ENCODE measurements around the gene SCN2B. TPM values are rescaled to one million over a fixed set of nuclear protein-coding genes. Genes with fewer than 3 reads are reported as not detected.

SCN2B gene
- total and polyA plus RNA-seq, 2 of the 13 experiments (the other 11 are each of a cell fraction or from before 2014, with no cell fraction given), result 0.01 to 0.02 TPM

- TF ChIP-seq ATF1 (CRISPR knock-in tag; IDR thresholded peaks at IDR 0.05) (no peak), TBP (CRISPR knock-in tag; IDR thresholded peaks at IDR 0.05) (no peak)
These were observed 3.9 kb upstream of the SCN2B start (continued) for GRCh38 chr11:118180300-118180703.

GRCh38 chr11:118176778-118177134, 317 bp upstream of the SCN2B start:
- POLR2A ChIA-PET, result no interaction called here
- in situ Hi-C loops (cut with HindIII; ENCODE audit: extremely low pct_ligation_motif_present, low pct_unique_long_range_greater_than_20kb), result no loop called here

More at GRCh38 chr11:118176778-118177134, 317 bp upstream of the SCN2B start:
- DNase-seq (ENCODE audit: low spot score), result no peak
- intact Hi-C loops (cut with micrococcal nuclease; ENCODE audit: unreplicated experiment), result no loop called here
- Histone ChIP-seq H3K79me2 (ENCODE audit: insufficient read depth, low read length) (no peaks in the 10 kb centered on the region), H3K9me3 (ENCODE audit: low read length) (no peaks in the 10 kb centered on the region), H3K27me3 (ENCODE audit: control insufficient read depth in 1 of 2, insufficient read depth in 2 of 2, low read length in 2 of 2) (peaks cover 1 to 16% of the 10 kb centered on the region in 2 experiments; a peak in 1 of 5 replicates), H3K9ac (ENCODE audit: insufficient read depth, low read depth, low read length) (no peak overlapping the region), H2AFZ (ENCODE audit: low read length) (no peak overlapping the region), H3K4me3 (replicated peaks in 1 of 3; ENCODE audit: insufficient read depth in 1 of 3, low read depth in 2 of 3, low read length in 3 of 3) (no peak overlapping the region), H3K36me3 (replicated peaks in 1 of 2; ENCODE audit: control insufficient read depth in 1 of 2, insufficient read depth in 2 of 2, low read length in 2 of 2) (no peaks in the 10 kb centered on the region), H3K27ac (ENCODE audit: extremely low read length, insufficient read depth, low read length) (no peak overlapping the region), H4K20me1 (ENCODE audit: insufficient read depth, low read length) (no peaks in the 10 kb centered on the region), H3K4me1 (ENCODE audit: insufficient read depth, low read length) (peaks cover 51% of the 10 kb centered on the region), H3K4me2 (ENCODE audit: low read depth, low read length) (no peak overlapping the region)
- ATAC-seq, result no peak
- 93% methylated on average over 4 of the region's 4 CpGs for WGBS (ENCODE audit: low lambda C conversion rate)
- CTCF ChIA-PET (ENCODE audit: low intra/inter-chr PET ratio, low total read pairs), result no interaction called here
- FAIRE-seq, result no peak
- BruUV-seq (replicated peaks), result no TSS peak
- TF ChIP-seq RERE (CRISPR knock-in tag; IDR thresholded peaks at IDR 0.05; ENCODE audit: low read depth) (no peak), JDP2 (CRISPR knock-in tag; IDR thresholded peaks at IDR 0.05; ENCODE audit: borderline replicate concordance) (no peak), ZFP90 (CRISPR knock-in tag; IDR thresholded peaks at IDR 0.05; ENCODE audit: borderline replicate concordance) (no peak), ZFP41 (CRISPR knock-in tag; IDR thresholded peaks at IDR 0.05; ENCODE audit: borderline replicate concordance) (no peak), ZNF142 (CRISPR knock-in tag; IDR thresholded peaks at IDR 0.05) (peak; percentile 99), ZSCAN20 (CRISPR knock-in tag; IDR thresholded peaks at IDR 0.05; ENCODE audit: borderline replicate concordance) (no peak), ZSCAN9 (CRISPR knock-in tag; IDR thresholded peaks at IDR 0.05; ENCODE audit: borderline replicate concordance) (no peak)
- TF ChIP-seq, protein P1, sequence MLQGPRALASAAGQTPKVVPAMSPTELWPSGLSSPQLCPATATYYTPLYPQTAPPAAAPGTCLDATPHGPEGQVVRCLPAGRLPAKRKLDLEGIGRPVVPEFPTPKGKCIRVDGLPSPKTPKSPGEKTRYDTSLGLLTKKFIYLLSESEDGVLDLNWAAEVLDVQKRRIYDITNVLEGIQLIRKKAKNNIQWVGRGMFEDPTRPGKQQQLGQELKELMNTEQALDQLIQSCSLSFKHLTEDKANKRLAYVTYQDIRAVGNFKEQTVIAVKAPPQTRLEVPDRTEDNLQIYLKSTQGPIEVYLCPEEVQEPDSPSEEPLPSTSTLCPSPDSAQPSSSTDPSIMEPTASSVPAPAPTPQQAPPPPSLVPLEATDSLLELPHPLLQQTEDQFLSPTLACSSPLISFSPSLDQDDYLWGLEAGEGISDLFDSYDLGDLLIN (CRISPR knock-in tag; IDR thresholded peaks at IDR 0.05; ENCODE audit: borderline replicate concordance), result no peak
